GM18519 (cell line): ENCODE data around the gene BABAM2.
"Not testable (repeated sequence)": the region's sequence is repeated elsewhere in the genome, so short reads cannot be mapped to it uniquely, and the experiment has no call there.

ENCODE experiments used
- ATAC-seq: cut with Tn5 transposase; IDR thresholded peaks from one replicate; pipeline ENCODE4 v1.9.1; 2021; ENCODE audit warnings: mild to moderate bottlenecking, moderate library complexity; ENCODE audit not compliant: unreplicated experiment, low FRiP score

BABAM2 gene

DNA sequence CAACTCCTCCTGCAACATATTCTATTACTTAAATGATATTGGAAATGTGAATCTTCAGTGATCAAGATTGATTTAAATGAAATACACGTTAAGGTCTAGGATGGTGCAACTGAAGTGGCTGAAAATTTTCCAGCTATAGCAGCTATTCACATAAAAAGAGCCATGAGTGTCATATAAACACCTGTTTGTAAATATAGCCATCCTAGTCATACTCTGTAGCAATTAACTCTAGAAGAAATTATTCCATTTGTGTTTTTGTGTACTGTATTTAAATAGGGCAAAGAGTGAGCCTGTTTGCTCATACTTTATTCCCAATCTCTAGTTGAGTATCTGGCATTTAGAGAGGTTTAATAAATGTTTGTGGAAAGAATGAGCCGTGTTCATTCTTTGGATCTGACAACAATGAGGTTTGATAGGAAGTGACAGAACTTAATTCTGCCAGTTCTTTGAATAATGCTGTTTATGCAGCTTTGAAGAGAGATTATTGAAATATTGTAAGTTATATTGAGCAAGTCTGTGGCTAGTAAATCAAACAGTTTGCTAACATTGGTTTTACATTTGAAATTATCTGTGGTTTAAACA lies 49.7 kb downstream of the BABAM2 start:
- no peak for ATAC-seq

DNA sequence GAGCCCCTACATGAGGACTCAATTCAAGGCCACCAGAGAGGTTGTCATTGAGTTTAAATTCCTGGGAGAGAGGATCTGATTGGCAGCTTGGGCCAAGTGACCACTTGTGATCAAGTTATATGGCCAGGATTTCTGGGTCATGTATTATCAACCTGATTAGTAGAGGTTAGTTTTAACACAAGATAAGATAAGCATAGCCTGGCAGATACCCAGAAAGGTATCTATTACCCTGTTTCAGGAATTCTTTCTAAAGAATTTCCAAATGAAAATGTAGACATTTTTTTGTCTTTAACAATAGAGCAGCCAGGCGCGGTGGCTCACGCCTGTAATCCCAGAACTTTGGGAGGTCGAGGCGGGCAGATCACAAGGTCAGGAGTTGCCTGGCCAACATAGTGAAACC lies 50.5 kb downstream of the BABAM2 start:
- no peak for ATAC-seq

DNA sequence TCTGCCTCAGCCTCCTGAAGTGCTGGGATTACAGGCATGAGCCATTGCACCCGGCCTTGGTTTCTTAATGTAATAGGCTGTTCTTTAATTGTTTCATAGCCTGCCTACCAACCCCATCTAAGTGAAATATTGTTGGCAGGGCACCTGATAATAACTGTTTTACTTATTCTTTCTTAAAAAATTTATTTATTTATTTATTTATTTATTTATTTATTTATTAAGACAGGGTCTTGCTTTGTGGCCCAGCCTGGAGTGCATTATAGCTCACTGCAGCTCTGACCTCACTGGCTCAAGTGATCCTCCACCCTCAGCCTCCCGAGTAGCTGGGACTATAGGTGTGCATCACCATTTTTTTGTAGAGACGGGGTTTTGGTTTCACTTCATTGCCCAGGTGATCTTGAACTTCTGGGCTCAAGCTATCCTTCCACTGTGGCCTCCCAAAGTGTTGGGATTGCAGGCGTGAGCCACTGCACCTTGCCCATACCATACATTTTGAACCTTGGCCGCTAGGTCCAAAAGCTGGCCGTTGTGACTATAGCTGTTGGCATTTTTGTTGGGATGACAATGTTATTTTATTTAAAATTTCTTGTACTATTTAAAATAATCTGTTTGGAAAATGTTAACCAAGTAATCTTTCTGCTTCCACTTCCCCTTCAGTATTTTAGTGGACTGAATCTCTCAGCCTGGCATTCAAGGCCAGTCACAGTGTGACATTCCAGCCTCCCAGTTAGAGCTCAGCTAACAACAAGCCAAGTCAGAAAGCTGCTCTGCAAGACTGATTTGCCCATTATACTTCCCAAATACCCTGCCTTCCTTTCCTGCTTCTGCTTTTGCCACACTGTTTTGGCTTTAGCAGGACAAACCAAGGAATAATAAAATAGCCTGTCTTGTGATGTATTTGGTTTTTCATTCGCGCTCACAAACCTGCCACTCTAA lies 52.4 kb downstream of the BABAM2 start:
- ATAC-seq: no peak

DNA sequence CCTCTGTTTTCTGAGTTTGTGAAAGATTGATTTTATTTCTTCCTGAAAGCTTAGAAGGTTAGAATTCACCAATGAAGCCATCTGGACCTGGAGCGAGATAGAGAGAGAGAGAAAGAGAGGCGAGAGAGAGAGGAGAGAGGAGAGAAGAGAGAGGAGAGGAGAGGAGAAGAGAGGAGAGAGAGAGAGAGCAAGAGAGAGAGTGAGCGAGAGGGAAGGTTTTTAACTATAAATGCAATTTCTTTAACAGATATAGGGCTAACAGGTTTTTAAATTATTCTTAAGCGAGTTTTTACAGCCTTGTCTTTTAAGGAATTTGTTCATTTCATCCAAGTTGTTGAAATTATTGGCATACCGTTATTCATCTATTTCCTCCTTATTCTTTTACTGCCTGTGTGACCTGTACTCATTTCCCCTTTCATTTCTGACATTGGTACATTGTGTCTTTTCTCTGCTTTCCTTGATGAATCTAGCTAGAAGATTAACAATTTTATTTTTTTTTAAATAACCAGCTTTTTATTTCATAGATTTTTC lies 56.1 kb downstream of the BABAM2 start:
- ATAC-seq: no peak

DNA sequence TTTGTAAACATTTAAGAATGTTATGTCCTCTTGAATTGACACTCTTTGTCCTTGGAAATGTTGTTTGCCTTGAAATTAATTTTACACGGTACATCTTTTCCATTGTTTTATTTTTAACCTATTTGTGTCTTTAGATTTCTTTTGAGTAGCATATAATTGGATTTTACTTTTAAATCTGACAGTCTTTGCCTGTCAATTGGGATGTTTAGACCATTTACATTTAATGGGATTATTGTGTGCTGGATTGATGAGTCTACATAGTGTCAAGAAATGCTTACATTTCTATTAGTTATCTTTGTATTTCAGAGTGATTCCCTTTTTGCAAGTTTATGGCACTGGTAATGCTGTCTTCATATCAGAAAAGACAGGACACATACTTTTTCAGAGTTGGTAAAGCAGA lies 61.5 kb downstream of the BABAM2 start:
- ATAC-seq: no peak

DNA sequence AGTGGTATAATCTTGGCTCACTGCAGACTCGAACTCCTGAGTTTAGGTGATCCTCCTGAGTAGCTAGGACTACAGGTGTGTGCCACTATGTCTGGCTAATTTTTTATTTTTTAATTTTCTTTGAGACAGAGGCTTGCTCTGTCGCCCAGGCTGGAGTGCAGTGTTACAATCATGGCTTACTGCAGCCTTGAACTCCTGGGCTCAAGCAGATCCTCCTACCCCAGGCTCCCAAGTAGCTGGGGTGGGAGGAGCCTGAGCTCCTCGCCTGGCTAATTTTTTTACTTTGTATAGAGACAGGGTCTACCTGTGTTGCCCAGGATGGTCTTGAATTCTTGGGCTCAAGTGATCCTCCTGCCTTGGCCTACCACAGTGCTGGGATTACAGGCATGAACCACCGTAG lies 62.5 kb downstream of the BABAM2 start:
- ATAC-seq: no peak

DNA sequence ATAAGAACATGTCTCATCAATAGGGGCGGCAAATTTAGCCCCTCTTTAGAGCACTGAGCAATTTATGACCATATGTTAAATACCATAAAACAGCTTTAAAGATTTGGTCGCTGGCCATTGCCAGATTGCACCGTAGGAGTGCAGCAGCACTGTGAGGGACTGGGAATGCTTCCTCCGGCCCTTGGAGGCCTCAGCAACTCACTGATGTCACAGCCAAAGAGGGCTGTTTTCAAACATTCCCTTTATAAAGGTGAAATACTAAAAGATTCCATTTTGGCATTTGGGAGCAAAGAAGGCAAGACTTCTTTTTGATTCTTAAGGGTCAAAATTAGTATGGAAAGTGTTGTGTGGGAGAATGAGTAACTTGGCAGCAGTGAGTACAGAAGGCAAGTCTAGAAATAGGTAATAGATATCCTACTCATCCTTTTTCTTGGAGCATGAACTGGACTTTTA lies 63.7 kb downstream of the BABAM2 start:
- no peak for ATAC-seq

DNA sequence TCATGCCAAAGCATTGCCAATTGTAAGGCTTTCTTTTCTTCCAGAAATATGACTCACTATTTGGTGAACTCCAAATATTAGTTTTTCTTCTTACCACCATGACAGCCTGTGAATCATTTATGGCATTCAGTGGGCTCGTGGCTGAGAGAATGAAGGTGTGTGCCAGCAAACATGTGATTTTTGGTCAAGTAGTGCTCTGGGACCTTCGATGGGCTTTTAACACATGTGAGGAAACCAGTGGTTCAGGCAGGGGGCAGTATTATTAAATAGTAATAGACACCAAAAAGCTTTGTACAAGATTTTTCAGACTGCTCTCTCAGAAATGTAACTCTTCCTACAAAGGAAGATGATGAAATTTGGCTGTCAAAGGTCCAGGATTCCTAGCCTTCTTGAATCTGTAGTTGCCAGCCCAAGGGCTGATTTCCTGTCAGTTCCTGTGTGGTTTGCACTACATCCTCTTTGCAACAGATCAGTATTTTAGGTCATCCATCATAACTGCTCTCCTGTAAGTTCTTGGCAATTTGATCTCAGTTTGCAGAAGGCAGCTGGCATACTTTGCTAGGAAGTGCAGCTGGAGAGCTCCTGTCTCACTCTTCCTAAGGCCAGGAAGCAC lies 64.3 kb downstream of the BABAM2 start:
- no peak for ATAC-seq

DNA sequence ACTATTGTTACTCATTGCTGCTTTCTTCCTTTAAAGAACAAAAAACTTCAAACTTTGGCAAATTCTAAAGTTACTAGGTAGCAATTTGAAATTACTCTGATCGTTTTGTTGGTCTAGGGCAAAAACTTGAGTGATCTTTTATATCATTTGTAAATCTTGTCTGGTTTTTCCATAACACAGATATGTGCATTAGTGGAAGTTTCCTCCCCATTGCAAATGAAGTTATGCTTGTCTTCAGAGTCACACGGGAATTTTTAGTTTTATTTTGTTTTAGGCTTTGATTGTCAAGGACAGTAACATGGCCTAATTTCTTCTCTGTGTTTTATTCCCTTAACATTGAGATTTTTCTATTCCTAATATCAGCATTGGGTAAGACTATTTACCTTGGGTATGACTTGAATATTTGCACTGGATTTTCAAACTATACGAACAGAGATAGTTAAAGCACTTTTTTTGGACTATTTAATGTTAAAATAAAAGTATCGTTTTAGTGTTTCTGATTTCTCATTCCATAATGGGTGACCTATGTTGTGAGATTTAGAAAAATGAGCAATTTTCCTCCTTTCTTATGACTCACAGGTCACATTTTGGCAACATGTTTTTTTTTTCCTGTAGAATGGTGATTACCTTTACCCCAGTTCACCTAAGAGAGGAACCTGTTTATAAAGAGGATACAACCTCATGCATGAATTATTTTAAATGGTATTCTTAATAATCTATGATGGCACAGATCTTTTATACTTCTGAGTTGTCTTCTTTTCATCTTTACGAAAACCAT lies 65.0 kb downstream of the BABAM2 start:
- ATAC-seq: no peak

DNA sequence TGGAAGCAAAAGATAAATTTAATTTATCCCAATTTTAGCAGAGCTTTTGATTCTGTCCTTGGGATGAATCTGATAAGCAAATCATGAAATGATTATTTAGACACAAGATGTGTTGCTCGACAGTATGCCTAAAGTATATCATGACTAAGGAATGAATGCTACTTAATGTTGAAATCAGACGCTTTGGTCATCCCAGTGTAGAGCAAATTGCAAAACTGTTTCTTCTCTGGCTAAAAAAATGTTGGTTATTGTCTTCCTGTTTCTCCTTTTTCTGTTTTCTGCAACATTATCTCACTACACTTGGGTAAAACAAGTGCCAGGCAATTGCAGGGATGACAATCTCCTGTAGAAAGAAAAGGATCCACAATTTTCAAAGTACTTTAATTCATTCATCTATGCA lies 66.4 kb downstream of the BABAM2 start:
- no peak for ATAC-seq

DNA sequence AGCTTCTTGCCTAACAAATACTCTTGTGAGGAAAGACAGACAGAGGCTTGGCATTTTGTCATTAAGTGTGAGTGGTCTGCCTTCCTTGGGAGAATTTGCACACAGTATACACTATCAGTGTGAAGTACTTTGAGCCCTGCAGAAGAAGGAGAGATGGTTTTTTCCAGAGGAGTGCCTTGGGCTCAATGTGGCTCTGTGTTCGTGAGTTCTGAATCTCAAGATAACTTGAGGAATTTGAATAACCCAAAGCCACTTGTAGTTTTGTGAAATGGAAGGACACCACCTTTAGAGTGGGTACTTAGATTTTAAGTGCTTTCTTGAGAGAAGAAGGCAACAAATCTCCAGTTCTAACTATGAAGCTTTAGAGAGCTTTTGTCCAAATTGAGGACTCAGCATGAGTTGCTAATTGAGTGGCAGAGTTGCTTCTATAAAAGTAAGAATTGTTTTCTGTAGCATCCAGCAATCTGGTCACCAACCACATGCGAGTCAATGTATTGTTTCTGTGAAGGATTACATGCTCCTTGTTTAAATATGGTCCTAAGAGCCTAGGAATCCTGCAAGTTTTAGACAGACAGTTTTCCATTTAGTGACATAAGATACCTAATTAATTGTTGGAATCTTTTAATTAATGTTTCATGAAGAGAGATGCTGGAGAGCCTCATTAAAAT lies 68.3 kb downstream of the BABAM2 start:
- no peak for ATAC-seq

DNA sequence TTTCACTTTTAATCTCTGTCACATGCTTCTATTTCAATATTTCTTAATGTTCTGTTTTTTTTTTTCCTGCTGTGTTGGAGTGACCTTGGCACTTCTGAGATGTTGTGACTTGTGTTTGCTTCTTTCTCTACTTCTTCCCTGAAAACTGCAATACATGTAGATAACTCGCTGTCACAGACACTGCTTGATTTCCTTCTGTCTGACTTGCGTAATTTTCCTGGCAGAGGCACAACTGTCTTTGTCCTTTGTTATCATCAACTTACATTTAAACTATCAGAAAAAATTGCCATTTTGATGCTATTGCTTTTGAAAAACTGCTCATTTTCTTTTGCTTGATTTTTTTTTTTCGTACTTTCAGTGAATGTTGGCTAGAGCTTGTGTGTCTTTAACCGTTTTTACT lies 69.0 kb downstream of the BABAM2 start:
- ATAC-seq: no peak

DNA sequence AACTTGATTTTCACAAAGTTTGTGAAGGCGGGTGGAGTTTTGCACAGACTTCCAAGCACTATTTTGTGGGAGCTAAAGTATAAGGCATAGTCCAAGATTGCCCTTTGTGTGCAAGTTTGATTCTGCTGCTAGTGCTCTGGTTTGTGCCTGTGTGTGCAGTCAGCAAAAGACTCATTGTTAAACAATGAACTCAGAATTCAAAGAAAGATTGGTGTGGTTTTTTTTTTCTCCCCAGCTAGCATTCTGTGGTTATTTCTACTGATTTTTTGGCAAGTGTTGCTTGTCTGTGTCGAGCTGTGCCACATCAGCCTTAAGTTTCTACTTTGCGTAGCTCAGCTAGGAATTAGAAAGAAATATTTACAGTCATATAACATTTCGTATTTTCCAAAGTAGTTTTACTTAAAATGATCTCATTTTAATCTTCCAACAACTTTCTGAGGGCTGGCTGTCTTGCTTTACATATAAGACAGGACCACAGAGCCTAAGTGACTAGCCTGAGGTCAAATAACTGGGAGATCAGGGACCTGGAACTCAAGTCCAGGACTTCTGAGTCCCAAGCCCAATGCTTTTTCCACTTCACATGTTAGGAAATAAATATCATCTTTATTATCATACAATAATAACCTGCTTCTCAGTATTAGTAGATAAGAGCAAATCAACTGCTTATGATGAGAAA lies 69.8 kb downstream of the BABAM2 start:
- no peak for ATAC-seq

DNA sequence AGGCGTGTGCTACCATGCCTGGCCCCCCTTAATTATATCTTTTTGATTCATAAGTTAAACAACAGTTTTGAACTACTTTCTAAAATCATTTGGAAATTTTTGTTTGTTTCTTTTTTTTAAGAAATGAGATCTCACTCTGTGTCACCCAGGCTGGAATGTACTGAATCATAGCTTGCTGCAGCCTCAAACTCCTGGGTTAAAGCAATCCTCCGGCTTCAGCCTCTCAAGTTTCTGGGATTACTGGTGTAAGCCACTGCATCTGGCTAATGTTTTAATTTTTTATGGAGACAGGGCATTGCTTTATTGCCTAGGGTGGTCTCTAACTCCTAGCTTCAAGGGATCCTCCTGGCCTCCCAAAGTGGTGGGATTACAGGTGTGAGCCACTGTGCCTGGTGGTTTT lies 71.5 kb downstream of the BABAM2 start:
- ATAC-seq: no peak

DNA sequence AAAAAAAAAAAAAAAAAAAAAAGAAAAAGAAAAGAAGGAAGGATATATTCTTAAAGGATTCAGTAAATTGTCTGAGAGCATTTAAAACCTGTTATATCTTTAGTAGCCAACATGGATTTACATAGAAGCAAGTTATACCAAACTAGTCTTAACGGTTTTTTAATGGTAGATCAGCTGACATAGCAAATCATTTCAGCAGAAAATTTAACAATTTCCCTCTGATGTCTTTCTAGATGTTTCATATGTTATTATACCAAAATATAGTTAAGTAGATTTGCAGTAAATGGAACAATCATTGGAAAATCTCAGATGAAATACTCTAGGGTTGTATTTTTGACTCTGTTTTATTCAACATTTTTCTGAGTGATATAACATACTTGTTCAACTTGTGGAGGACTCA lies 72.9 kb downstream of the BABAM2 start:
- no peak for ATAC-seq

DNA sequence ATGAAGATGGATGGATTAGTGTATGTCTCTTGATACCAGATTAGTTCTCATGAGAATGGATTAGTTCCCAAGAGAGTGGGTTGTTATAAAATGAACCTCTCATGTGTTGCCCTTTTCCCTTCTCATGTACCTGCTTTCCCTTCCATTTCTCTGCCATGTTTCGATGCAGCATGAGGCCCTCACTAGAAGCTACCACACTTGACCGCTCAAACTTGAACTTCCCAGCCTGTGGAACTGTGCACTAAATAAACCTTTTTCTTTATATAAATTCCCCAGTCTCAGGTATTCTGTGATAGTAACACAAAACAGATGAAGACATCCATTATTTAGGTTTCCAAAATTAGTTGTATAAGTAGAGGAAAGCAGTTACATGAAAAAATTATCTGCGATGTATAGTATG lies 73.5 kb downstream of the BABAM2 start:
- no peak for ATAC-seq

DNA sequence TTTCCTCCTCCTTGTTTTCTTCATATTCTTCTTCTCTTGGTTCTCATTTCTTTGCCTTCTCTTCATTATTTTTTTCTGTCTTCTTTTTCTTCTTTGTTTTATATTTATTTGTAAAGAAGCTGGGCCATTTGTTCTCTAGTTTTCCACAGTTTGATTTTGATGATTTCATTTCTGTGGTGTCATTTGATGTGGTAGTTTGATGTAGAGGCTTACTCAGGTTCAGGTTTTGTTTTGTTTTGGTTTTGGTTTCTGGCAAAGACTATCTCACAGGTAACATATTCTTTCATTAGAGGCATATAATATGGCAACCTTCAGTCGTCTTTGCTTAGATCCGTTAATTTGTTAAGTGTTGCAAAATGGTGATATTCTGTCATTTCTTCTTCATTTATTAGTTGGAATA lies 75.3 kb downstream of the BABAM2 start:
- no peak for ATAC-seq

DNA sequence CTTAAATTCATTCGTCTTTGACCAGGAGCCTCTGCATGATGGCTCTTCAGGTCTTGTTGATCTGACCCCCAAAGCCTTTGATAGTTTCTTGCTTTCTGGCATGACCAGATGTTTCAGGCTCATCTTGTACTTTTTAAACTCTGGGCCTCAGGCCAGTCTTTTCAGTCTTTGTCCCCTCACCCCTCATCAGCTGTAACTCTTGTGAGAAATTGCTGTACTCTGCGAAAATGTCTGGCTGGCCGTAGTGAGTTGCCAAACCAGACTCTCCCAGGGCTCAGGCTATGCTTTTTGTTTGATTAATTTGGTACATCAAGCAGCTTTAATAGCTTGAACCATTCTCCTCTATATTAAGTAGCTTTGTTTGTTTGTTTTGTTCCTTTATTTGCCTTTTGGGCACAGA lies 75.9 kb downstream of the BABAM2 start:
- no peak for ATAC-seq

DNA sequence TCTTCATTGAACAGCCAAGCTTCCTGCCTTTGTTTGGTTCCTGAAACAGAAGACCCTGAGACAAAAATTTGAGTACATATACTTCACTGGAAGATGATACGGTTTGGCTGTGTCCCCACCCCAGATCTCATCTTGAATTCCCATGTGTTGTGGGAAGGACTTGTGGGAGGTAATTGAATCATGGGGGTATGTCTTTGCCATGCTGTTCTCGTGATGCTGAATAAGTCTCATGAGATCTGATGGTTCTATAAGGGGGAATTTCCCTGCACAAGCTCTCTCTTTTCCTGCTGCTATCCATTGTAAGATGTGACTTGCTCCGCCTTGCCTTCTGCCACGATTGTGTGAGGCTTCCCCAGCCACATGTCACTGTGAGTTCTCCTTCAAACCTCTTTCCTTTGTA lies 76.5 kb downstream of the BABAM2 start:
- no peak for ATAC-seq

DNA sequence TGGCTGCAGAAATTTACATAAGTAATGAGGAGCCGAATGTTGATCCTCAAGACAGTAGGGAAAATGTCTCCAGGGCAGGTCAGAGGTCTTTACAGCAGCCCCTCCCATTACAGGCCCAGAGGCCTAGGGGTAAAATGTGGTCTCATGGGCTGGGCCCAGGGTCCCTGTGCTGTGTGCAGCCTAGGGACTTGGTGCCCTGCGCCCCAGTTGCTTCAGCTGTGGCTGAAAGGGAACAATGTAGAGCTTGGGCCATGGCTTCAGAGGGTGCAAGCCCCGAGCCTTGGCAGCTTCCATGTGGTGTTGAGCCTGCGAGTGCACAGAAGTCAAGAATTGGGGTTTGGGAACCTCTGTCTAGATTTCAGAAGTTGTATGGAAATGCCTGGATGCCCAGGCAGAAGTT lies 77.5 kb downstream of the BABAM2 start:
- not testable (repeated sequence) for ATAC-seq
